ENCODE results near the gene SPG7.
"Not testable (repeated sequence)": the region's sequence is repeated elsewhere in the genome, so short reads cannot be mapped to it uniquely, and the experiment has no call there.

SPG7 gene

DNA sequence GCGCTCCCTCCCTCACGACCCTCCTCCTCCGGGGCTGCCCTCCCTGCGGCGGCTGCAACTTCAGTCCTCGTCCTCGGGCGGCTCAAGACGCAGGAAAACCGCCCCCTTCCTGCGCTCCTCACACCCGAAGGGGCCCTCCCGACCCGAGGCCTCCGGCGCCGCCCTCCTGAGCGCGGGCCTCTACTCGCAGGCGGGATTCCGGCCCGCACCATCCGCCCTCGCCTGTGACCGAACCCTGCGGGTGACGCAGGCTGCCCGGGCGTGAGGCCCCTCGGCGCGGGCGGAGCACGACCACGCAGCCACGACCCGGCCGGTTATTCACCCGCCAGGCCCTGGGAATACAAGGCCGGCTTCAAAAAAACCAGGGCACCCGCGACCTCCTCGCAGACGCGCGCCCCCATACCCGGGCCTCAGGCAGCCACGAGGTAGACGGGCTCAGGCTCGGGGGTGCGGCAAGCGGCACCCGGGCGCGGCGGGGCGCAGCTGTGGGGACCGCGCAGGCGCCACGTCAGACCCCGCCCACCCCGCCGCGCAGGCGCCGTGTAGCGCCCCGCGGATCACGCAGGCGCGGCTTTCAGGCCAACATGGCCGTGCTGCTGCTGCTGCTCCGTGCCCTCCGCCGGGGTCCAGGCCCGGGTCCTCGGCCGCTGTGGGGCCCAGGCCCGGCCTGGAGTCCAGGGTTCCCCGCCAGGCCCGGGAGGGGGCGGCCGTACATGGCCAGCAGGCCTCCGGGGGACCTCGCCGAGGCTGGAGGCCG is at the start of gene SPG7:
TSS of gene SPG7 (plus strand) at position 570 of the 757 bp plus-strand sequence. CDS start at position 585, 15 bp downstream.
- peak; percentile 91 for DNase-seq

GRCh38 chr16:89458551-89458950 is 49.7 kb upstream of the SPG7 start:
- DNase-seq = no peak

GRCh38 chr16:89458967-89459366 is 49.2 kb upstream of the SPG7 start:
- no peak for DNase-seq

DNA sequence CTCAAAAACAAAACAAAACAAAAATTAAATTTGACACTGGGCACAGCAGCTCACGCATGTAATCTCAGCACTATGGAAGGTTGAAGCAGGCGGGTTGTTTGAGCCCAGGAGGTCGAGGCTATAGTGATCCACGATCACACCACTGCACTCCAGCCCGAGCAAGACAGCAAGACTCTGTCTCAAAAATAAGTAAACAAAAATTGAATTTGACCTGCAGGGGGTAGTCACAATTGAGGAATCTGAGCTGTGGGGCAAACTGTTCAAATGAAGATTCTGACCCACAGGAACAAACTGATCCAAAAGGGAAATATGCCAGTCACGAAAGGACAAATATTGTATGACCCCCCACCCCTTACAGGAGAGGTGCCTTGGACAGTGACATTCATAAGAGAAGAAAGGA is 47.6 kb upstream of the SPG7 start:
- DNase-seq = no peak

DNA sequence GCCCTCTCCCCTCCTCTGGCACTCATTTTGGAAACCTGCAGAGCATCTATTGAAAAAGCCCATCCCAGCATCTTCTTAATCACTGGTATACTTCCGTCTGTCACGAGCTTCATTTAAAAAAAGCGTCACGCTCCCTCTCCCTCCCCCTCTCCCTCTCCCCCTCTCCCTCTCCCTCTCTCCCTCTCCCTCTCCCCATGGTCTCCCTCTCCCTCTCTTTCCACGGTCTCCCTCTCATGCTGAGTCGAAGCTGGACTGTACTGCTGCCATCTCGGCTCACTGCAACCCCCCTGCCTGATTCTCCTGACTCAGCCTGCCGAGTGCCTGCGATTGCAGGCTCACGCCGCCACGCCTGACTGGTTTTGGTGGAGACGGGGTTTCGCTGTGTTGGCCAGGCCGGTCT is 46.3 kb upstream of the SPG7 start:
- not testable (repeated sequence) for DNase-seq

GRCh38 chr16:89462639-89463038 is 45.6 kb upstream of the SPG7 start:
- not testable (repeated sequence) for DNase-seq

- not testable (repeated sequence) for DNase-seq
Measured at GRCh38 chr16:89463312-89463711, 44.9 kb upstream of the SPG7 start.

GRCh38 chr16:89466920-89467319 is 41.3 kb upstream of the SPG7 start:
- no peak for DNase-seq

DNA sequence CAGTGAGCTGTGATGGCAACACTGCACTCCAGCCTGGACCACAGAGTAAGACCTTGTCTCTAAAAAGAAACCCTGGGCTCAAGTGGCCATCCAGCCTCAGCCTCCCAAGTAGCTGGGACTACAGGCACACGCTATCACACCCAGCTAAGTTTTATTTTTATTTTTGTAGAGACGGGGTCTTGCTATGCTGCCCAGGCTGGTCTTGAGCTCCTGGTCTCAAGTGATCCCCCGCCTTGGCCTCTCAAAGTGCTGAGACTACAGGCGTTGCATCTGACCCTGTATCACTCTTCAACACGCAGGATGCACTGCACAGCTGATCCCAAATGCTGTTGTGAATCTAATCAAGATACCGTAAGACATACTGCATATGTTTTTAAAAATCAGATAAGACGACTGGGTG is 40.8 kb upstream of the SPG7 start:
- no peak for DNase-seq

GRCh38 chr16:89472711-89473075 is 35.5 kb upstream of the SPG7 start:
- no peak for DNase-seq

DNA sequence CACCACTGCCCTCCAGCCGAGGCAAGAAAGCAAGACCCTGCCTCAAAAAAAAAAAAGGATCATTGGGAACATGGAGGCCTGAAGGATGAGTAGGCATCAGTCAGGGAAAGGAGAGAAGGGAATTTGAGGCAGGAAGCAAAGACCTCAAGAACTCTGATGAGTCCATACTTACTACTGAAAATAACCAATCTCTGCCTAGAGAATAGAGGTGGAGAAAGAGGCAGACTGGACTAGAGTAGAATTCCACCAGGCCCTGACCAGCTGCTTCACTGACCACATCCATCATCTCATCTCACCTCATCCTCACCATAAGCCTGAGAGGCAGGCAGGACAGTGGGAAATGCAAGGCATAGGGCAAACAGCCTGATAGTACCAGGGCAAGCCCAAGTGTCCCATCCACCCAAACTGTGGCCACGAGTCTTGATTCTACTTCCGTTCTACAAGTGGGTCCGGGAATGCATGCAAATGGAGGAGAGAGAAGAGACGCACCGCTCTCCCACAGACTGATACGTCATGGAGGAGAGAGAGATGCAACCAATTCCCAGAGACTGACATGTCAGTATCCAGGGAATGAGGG is 35.0 kb upstream of the SPG7 start:
- DNase-seq = no peak

DNA sequence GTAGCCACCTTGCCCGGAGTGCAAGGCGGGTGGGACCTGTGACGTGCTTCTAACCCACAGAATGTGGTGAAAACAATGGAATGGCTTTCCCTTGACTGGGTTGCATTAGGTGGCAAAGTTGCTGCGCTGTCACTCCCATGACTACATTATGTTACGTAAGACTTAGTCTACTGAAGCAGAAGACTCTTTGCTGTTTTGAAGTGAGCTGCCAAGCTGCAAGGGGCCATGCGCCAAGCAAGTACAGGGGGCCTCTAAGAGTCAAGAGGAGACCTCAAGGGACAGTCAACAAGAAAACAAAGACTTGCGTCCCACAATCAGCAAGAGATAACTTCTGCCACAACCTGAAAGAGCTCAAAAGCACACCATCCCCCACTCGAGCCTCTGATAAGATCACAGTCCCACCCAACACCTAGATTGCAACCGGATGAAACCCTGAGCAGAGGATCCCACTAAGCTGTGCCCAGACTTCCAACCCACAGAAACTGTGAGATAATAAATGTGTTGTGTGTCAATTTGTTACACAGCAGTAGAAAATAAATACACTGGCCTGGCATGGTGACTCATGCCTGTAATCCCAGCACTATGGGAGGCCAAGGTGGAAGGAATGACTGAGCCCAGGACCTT is 34.3 kb upstream of the SPG7 start:
- peak; percentile 45 for DNase-seq

DNA sequence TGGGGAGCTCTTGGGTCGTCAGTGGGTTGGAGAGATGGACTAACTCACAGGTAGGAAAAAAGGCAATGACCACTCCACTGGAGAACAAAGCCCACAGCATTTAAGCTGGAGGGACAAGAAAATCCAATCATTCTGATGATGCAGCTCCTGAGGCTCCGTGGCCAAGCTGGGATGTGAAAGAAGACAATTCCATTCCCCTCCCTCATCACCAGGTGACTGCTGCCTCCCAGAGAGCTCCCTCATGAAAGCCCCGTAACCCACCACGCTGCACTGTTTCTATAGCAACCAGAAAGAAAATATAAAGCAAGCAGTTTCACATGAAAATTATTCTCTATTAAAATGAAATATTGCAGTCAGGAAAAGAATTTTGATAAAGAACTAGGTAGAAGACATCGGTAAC is 33.1 kb upstream of the SPG7 start:
- DNase-seq = no peak

GRCh38 chr16:89476379-89476778 is 31.8 kb upstream of the SPG7 start:
- DNase-seq = no peak

DNA sequence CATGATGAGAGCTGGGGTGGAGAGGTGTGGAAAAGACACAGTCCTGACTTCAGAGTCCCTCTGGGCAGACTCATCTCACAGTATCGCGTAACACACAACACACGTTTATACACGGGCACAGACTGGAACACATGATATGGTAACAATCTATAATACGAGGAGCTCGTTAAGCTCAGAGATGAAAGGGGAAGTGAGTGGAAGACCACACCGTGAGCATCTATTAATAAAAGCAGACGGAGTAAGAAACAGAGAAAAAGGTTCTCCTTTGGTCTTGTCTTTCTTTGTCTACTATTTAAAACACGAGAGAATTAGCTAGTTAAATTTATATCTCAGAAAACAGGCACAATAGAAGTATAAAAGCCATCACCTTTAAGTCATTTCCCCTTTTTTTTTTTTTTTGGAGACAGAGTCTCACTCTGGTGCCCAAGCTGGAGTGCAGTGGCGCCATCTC is 31.4 kb upstream of the SPG7 start:
- no peak for DNase-seq

GRCh38 chr16:89478576-89479221 is 29.5 kb upstream of the SPG7 start:
- DNase-seq = no peak

- no peak for DNase-seq
Measured at GRCh38 chr16:89481356-89481955, 26.7 kb upstream of the SPG7 start.

DNA sequence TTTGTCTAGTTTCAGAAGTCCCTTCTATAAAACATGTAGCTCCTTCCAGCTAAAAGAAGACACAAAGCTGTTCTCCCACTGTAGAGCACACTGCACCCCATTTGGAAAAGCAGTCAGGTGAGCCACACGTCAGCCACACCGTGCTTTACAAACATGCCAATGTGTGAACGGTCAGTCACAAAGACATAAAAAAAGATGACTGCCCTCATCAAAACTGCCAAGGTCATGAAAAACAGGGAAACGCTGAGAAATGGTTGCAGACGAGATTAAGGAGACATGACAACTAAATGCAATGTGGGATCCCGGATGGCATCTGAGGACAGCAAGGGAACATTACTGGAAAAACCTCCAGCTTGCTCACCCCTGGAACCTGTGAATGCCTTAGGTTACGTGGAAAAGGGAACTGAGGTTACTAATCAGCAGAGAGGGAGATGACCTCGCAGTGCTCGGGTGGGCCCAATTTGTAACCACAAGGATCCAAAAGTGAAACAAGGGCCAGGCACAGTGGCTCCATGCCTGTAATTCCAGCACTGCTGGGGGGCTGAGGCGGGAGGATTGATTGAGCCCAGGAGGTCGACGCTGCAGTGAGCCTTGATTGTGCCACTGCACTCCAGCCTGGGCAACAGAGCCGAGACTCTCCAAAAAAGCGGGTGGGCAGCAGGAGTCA is 25.9 kb upstream of the SPG7 start:
- DNase-seq = no peak

- DNase-seq = no peak
Measured at GRCh38 chr16:89482817-89483205, 25.4 kb upstream of the SPG7 start.

DNA sequence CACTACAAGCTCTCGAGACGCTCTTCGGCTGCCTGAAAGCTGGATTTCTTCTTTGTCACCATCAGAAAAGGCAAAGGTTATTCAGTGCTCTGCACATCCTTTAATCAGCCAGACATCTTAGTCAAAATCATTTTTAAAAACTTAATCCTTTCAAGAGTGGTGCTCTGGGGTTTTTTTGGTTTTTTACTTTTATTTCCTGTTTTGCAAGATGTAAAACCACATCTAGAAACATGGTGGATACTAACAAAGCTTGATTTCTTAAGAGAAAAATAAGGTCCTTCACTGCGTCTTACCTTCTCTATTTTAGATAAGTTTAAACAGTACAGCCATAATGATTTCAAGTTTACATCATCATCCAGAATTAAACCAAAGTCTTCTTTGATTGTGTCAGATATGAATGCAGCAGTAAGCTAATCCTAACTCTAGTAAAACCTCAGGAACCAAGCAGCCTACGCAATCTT is 24.1 kb upstream of the SPG7 start:
- DNase-seq = peak; percentile 75

GRCh38 chr16:89484923-89485679 is 23.1 kb upstream of the SPG7 start:
- DNase-seq = peak; percentile 58

- DNase-seq = no peak
Measured at GRCh38 chr16:89485701-89486246, 22.4 kb upstream of the SPG7 start.
